K562 (cell line): ENCODE results near the gene ITPA. TPM values are rescaled to one million over a fixed set of nuclear protein-coding genes. Genes with fewer than 3 reads are reported as not detected.

Experiments
- ATAC-seq: fragments of 200-7000 bp; cut with Tn5 transposase; 3 replicates; pipeline ENCODE4 v1.9.1; 2020; ENCODE audit warnings: moderate library complexity
- BruUV-seq: library from RNA; stranded (reverse); fragments of 400-500 nt; replicated peaks from 2 replicates; lab custom pipeline; 2021; lab: Mats Ljungman, UMichigan
- CTCF ChIA-PET: fragments of 300-600 bp; formaldehyde crosslinking; extraction: SDS; loops from one replicate; lab custom pipeline; 2021; ENCODE audit warnings: low intra/inter-chr PET ratio; lab: Yijun Ruan, JAX
- POLR2A ChIA-PET: fragments of 300-600, 350-650 bp; sonication (Branson Sonifier 250); formaldehyde crosslinking; extraction: SDS; loops from one replicate; lab custom pipeline; 2021; ENCODE audit warnings: antibody characterized with exemption, inconsistent platforms; lab: Yijun Ruan, JAX
- DNase-seq, 4 experiments: peaks; one replicate each; pipeline versions ENCODE4 v3.0.0 to v3.0.0-alpha.2; 2011 to 2018; ENCODE audit warnings: low spot score in 3 of 4, mixed read lengths in 3 of 4; ENCODE audit errors: extremely low read depth in 1 of 4
- FAIRE-seq: peaks from 2 replicates; lab custom pipeline; 2011; peaks lifted over from hg19 to GRCh38; lab: Jason Lieb, UNC
- H2AFZ ChIP-seq: 2 replicates; pipeline ENCODE4 v1.6.0; 2011; ENCODE audit warnings: low read depth, low read length, control low read depth, inconsistent platforms
- H3K27ac ChIP-seq: fragments of 200-600 bp; 3 replicates; pipeline ENCODE4 v1.8.0; 2011; ENCODE audit warnings: low read depth, mild to moderate bottlenecking, control low read depth, inconsistent platforms, low read length, moderate library complexity, mixed read lengths; ENCODE audit errors: extremely low read depth
- H3K27me3 ChIP-seq, 2 experiments: fragments of 300-600 bp in 1 of 2; 2 replicates in 1 of 2; 3 replicates in 1 of 2; pipeline versions ENCODE4 v1.6.0 to v1.8.0; 2011; ENCODE audit warnings: inconsistent platforms in 2 of 2, low read length in 2 of 2, mild to moderate bottlenecking in 1 of 2, mixed read lengths in 1 of 2, moderate library complexity in 1 of 2; ENCODE audit not compliant: control insufficient read depth in 2 of 2, insufficient read depth in 2 of 2
- H3K36me3 ChIP-seq: fragments of 300-600 bp; 3 replicates; pipeline ENCODE4 v1.8.0; 2011; ENCODE audit warnings: mild to moderate bottlenecking, low read length, inconsistent platforms; ENCODE audit not compliant: control insufficient read depth, insufficient read depth
- H3K4me1 ChIP-seq, 2 experiments: fragments of 200-600 bp in 1 of 2; replicated peaks in 1 of 2; 2 replicates in 1 of 2; 3 replicates in 1 of 2; pipeline versions ENCODE4 v1.5.1 to v1.8.0; 2011; ENCODE audit warnings: inconsistent platforms in 2 of 2, low read length in 2 of 2, mild to moderate bottlenecking in 1 of 2, mixed read lengths in 1 of 2, moderate library complexity in 1 of 2; ENCODE audit not compliant: control insufficient read depth in 2 of 2, insufficient read depth in 2 of 2
- H3K4me2 ChIP-seq: 2 replicates; pipeline ENCODE4 v1.6.1; 2011; ENCODE audit warnings: low read length, control low read depth, inconsistent platforms, mixed read lengths; ENCODE audit not compliant: insufficient read depth
- H3K4me3 ChIP-seq: fragments of 200-600 bp; sonication (generic), shearing (Covaris generic); 2 replicates; pipeline ENCODE4 v1.5.1; 2016; ENCODE audit warnings: control low read depth, inconsistent platforms
- H3K79me2 ChIP-seq: fragments of 200-600 bp; 3 replicates; pipeline ENCODE4 v1.8.0; 2011; ENCODE audit warnings: low read length, inconsistent platforms; ENCODE audit not compliant: control insufficient read depth, insufficient read depth
- H3K9ac ChIP-seq, 2 experiments: 2 replicates each; pipeline versions ENCODE4 v1.6.0 to v1.6.1; 2011; ENCODE audit warnings: low read depth in 2 of 2, low read length in 2 of 2, control low read depth in 1 of 2, inconsistent platforms in 1 of 2, mild to moderate bottlenecking in 1 of 2, mixed read lengths in 1 of 2; ENCODE audit not compliant: insufficient read depth in 1 of 2
- H3K9me1 ChIP-seq: one replicate; pipeline ENCODE4 v1.6.0; 2011; ENCODE audit warnings: inconsistent platforms, mild to moderate bottlenecking, low read length, moderate library complexity; ENCODE audit not compliant: control insufficient read depth, insufficient read depth
- H3K9me3 ChIP-seq: replicated peaks from 2 replicates; pipeline ENCODE4 v1.5.1; 2011; ENCODE audit warnings: low read depth, low read length, inconsistent platforms; ENCODE audit not compliant: control insufficient read depth, insufficient read depth
- H4K20me1 ChIP-seq: replicated peaks from 2 replicates; pipeline ENCODE4 v1.6.1; 2011; ENCODE audit warnings: low read length, inconsistent platforms, mixed read lengths; ENCODE audit not compliant: control insufficient read depth, insufficient read depth
- CBX5 ChIP-seq: IDR thresholded peaks from 2 replicates; pipeline ENCODE4 v1.6.1; 2014; ENCODE audit warnings: low read depth, borderline replicate concordance
- CREM ChIP-seq: IDR thresholded peaks from 2 replicates; pipeline ENCODE4 v1.6.1; 2014; ENCODE audit warnings: antibody characterized with exemption, low read depth
- WGBS: fragments of 100-300 bp; shearing (Covaris generic); methylation state at CpG from one replicate; pipeline ENCODE4 v1.1.6; 2016; ENCODE audit warnings: low coverage, mixed read lengths; ENCODE audit not compliant: insufficient coverage; ENCODE audit errors: missing lambda C conversion rate; 5-methylcytosine and 5-hydroxymethylcytosine counted together
- in situ Hi-C: fragments of 300-500 bp; cut with MboI; formaldehyde crosslinking; loops from 4 replicates; pipeline ENCODE4 v1.15.0; 2018; ENCODE audit warnings: inconsistent platforms, mixed read lengths
- intact Hi-C: fragments of 100-400 bp; cut with micrococcal nuclease; formaldehyde crosslinking; loops from 2 replicates; pipeline ENCODE4 v1.14.2; 2022
- polyA plus RNA-seq, 8 experiments: library from polyadenylated mRNA; depleted of rRNA in 4 of 8; stranded (reverse) in 5 of 8; unstranded in 3 of 8; fragments of >200 nt; fragmentation: Nextera tagmentation in 2 of 8; fragmentation: Illumina TruSeq in 1 of 8; extraction: Ambion mirVana in 2 of 8; extraction: Trizol in 1 of 8; gene quantifications; 2 replicates each; pipeline versions ENCODE4 v1.2.1 to v1.2.3, GENCODE V29; 2011 to 2014; ENCODE audit warnings: inconsistent platforms in 1 of 8, missing spikeins in 1 of 8
- total RNA-seq, 7 experiments: library from RNA; depleted of rRNA in 6 of 7; stranded (reverse); fragments of >200 nt in 6 of 7; fragmentation: Illumina TruSeq in 2 of 7; extraction: Trizol in 2 of 7; gene quantifications; 2 replicates each; pipeline versions ENCODE4 v1.2.1 to v1.2.3, GENCODE V29; 2011 to 2021; ENCODE audit warnings: low replicate concordance in 1 of 7
- TF ChIP-seq, protein P1 (sequence below): sonication (generic); formaldehyde crosslinking; IDR thresholded peaks from 2 replicates; pipeline ENCODE4 v1.8.0; 2022; ENCODE audit warnings: missing genetic modification reagents, mild to moderate bottlenecking, moderate library complexity, borderline replicate concordance
- TF ChIP-seq, protein P2 (sequence below), 3 experiments: fragments of 200-800 bp in 1 of 3; sonication (Bioruptor generic) in 1 of 3; sonication (generic) in 1 of 3; formaldehyde crosslinking in 1 of 3; IDR thresholded peaks; 2 replicates each; pipeline versions ENCODE4 v1.6.1 to v1.8.0; 2016 to 2022; ENCODE audit warnings: mild to moderate bottlenecking in 2 of 3, missing compliant biosample characterization in 2 of 3, missing genetic modification characterization in 2 of 3, missing genetic modification reagents in 1 of 3

The ITPA gene
- total and polyA plus RNA-seq, 9 of the 15 experiments (the other 6 are each of a cell fraction or from before 2014, with no cell fraction given) = 5.0 to 79.7 (median 36.7) TPM

DNA sequence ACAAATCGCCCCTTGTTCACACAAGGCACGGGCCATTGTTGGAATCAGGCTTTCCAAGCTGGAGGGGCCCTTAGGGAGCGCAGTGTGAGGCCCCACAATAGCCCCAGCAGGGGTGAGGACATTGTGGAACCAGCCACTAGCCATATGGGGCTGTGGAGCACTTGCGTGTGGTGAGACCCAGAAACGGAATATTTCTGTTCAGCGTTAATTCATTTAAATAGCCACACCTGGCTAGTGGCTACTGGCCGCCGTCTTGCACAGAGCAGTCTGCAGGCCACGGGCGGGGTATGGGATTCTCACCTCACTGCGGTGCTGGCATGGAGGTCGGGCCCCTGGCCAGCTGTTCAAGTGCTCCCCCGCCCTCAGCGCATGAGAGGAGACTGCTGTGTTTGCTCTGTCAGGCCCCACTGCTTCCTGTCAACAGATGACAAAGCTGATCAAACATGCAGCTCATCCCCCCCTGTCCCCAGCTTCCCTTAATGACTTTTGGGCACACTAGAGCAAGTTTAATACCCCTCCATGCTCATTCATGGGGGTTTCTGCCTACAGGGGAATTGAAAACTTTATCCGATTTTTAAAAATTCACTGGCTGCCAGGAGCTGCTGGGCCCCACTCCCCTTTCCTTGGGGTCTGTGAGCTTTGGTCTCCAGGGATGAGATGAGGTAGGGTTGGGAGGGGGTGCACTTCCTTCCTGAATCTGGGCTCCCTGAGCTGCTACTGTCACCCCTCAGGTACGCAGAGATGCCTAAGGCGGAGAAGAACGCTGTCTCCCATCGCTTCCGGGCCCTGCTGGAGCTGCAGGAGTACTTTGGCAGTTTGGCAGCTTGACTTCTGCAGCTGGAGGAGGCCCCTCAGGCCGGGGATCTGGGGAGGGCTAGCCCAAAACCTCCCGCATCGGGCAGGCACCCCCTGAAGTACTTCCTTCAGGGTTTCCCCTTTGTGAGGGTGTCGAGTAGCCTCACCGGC is 13.6 kb downstream of the ITPA start:
- ChIA-PET POLR2A (interaction anchor here (1.3 to 1.4 kb wide), 2 partner anchors 9 to 11 kb away, joined by 4 to 5 read pairs; no protein-coding TSS in a partner anchor), CTCF (interaction anchor here (0.6 kb wide), 1 partner anchor 67 kb away, joined by 3 read pairs; no protein-coding TSS in a partner anchor)
- no peaks in the 10 kb centered on the region for H3K9me1 ChIP-seq
- no peaks in the 10 kb centered on the region for H3K27me3 ChIP-seq
- H2AFZ ChIP-seq = no peak overlapping the region
- peaks cover 6 to 19% of the 10 kb centered on the region in 2 experiments; a peak in 4 of 5 replicates for H3K4me1 ChIP-seq
- BruUV-seq = no TSS peak
- no peak for ATAC-seq
- DNase-seq = no peak
- no peak overlapping the region for H3K4me2 ChIP-seq
- 0 out of 4 replicates have a peak overlapping the region, but pooled peaks of 1 of the 2 experiments have one; percentile 36 for H3K9ac ChIP-seq
- H3K9me3 ChIP-seq = no peaks in the 10 kb centered on the region
- no peaks in the 10 kb centered on the region for H4K20me1 ChIP-seq
- in situ Hi-C loops = no loop called here
- H3K36me3 ChIP-seq = peaks cover 46% of the 10 kb centered on the region; the same call in 2 of the 3 replicates
- WGBS = 76% methylated on average over 17 of the region's 25 CpGs
- H3K79me2 ChIP-seq = no peaks in the 10 kb centered on the region
- no peak overlapping the region for H3K4me3 ChIP-seq
- FAIRE-seq = no peak
- TF ChIP-seq CBX5 (no peak), CREM (0 out of 2 replicates have a peak, but pooled peaks have one; percentile 23)
- TF ChIP-seq, protein P1, sequence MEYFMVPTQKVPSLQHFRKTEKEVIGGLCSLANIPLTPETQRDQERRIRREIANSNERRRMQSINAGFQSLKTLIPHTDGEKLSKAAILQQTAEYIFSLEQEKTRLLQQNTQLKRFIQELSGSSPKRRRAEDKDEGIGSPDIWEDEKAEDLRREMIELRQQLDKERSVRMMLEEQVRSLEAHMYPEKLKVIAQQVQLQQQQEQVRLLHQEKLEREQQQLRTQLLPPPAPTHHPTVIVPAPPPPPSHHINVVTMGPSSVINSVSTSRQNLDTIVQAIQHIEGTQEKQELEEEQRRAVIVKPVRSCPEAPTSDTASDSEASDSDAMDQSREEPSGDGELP (CRISPR knock-in tag) = peak; percentile 49; the same call in 1 of the 2 replicates
- TF ChIP-seq, protein P2, sequence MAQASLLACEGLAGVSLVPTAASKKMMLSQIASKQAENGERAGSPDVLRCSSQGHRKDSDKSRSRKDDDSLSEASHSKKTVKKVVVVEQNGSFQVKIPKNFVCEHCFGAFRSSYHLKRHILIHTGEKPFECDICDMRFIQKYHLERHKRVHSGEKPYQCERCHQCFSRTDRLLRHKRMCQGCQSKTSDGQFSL (CRISPR knock-in tag; IDR thresholded peaks at IDR 0.05) = 0 out of 2 replicates have a peak, but pooled peaks have one; percentile 25
- TF ChIP-seq, protein P2 (tag; IDR thresholded peaks at IDR 0.05) = no peak
- H3K27ac ChIP-seq = no peak overlapping the region
- intact Hi-C loops = no loop called here
